ENCODE results near the gene OR51L1.
"Not testable (repeated sequence)": the region's sequence is repeated elsewhere in the genome, so short reads cannot be mapped to it uniquely, and the experiment has no call there.

Gene OR51L1, protein sequence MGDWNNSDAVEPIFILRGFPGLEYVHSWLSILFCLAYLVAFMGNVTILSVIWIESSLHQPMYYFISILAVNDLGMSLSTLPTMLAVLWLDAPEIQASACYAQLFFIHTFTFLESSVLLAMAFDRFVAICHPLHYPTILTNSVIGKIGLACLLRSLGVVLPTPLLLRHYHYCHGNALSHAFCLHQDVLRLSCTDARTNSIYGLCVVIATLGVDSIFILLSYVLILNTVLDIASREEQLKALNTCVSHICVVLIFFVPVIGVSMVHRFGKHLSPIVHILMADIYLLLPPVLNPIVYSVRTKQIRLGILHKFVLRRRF

DNA sequence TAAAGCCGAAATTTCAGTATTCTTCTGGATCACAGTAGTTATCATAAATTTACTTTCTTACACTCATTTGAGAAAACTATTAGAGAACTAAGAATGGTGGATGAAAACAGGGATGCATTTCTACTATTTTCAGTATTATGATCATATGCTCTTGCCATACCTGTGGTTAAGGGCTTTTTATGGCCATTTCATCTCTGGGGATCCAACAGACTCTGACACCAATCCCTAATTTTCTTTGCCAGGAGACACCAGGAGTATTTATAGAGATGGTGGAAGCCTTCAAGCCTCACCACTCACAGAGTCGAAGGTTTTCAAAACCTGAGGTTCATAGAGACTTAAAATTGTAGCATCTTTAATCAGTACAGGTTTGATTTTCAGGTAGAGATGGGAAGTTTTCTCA is at the start of gene OR51L1:
TSS of gene OR51L1 (plus strand) at position 301 of the 400 bp plus-strand sequence. CDS start 4,132 bp downstream, outside the sequence.
- in situ Hi-C loops (cut with HindIII; ENCODE audit: low pct_unique_long_range_greater_than_20kb, low sequenced_read_pairs), result no loop called here
- no peak for DNase-seq (ENCODE audit: low read depth in 1 of 2, low spot score in 1 of 2)
- TF ChIP-seq JUND (IDR thresholded peaks at IDR 0.05; ENCODE audit: low read depth), result no peak

DNA sequence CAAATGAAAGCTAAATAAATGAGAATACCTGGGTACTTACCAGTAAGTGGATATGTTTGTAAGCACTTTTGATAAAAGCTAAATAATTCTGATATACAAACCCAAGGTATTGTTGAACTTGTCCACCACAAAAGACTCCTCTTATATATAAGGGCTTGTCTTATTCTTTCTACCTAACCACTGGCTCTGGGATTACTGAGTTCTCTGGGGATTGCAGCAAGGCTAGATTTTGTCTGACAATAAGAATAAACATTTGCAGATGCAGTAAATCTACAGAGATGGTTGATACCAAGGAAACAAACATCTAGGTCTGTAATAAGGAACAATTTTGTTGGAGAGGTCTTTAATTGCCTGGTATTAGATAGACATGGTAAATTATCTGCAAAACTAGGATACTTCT is 47.1 kb upstream of the OR51L1 start, which contains the start of gene OR51A4:
TSS of gene OR51A4 (minus strand) at position 101 of the 400 bp plus-strand sequence. CDS start 505 bp downstream, outside the sequence.
- no peak for TF ChIP-seq JUND (IDR thresholded peaks at IDR 0.05; ENCODE audit: low read depth)

DNA sequence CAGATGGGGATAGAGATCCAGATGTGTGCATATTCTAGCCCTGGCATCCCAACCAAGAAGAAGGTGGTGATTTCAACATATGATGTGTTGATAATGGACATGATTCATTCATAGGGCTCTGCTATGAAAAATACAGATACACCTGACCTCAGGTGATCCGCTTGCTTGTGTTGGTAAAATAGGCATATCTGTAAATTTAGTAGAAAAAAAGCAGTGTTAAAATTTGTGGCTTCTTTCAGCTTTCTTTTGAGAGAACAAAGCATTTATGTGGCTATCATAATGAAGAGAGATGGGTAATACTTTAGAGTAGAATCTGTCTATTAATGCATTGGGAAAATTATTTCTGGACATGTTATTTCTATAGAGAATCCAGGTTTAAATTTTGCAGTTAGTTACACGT is 39.0 kb upstream of the OR51L1 start, which contains the start of gene OR51A2:
TSS of gene OR51A2 (minus strand) at position 101 of the 400 bp plus-strand sequence. CDS start at position 101, 0 bp downstream.
- DNase-seq (ENCODE audit: low read depth in 1 of 2, low spot score in 1 of 2); in situ Hi-C loops (cut with HindIII; ENCODE audit: low pct_unique_long_range_greater_than_20kb, low sequenced_read_pairs): not testable (repeated sequence)

More for the DNA sequence above, 47.1 kb upstream of the OR51L1 start, which contains the start of gene OR51A4:
- no peak for DNase-seq (ENCODE audit: low read depth in 1 of 2, low spot score in 1 of 2)
- in situ Hi-C loops (cut with HindIII; ENCODE audit: low pct_unique_long_range_greater_than_20kb, low sequenced_read_pairs), result no loop called here

DNA sequence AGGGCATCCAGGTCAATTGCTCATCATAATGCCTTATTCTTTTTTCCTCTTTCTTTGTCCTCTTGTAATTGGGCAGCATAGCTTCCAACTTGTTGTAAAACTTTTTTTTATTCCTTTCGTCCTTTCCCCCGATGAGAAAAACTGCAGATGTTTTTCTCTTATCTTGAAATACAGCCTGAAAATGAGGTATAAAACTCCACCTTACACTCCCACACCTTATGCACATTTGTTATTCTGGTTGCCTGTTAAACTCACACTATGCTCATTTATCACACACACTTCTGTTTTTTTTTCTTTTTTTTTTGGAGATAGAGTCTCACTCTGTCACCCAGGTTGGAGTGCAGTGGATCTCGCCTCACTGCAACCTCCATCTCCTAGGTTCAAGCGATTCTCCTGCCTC is 37.3 kb upstream of the OR51L1 start:
- no peak for DNase-seq (ENCODE audit: low read depth in 1 of 2, low spot score in 1 of 2)
- TF ChIP-seq JUND (IDR thresholded peaks at IDR 0.05; ENCODE audit: low read depth), result no peak
- in situ Hi-C loops (cut with HindIII; ENCODE audit: low pct_unique_long_range_greater_than_20kb, low sequenced_read_pairs), result no loop called here

DNA sequence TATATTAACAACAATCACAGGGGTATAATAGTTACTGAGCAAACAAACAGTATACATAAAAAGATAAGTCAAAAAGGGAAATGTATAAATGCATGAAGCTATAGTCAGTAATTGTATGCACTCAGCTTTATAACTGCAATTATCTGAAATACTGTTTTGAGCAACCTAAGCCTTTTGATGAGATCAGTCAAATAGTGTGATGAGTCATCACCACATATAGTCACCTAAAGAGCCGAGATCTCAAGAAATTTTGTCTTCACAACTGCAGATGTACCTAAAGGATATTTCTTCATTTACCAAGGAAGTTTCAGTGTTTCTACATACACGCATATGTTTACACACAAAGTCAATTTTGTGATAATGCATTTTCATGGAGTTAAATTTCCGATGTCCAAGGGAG is 33.8 kb upstream of the OR51L1 start:
- no peak for DNase-seq (ENCODE audit: low read depth in 1 of 2, low spot score in 1 of 2)
- in situ Hi-C loops (cut with HindIII; ENCODE audit: low pct_unique_long_range_greater_than_20kb, low sequenced_read_pairs), result no loop called here
- TF ChIP-seq JUND (IDR thresholded peaks at IDR 0.05; ENCODE audit: low read depth), result no peak

GRCh38 chr11:4962816-4963215 is 31.8 kb upstream of the OR51L1 start:
- in situ Hi-C loops (cut with HindIII; ENCODE audit: low pct_unique_long_range_greater_than_20kb, low sequenced_read_pairs), result no loop called here
- no peak for DNase-seq (ENCODE audit: low read depth in 1 of 2, low spot score in 1 of 2)
- TF ChIP-seq JUND (IDR thresholded peaks at IDR 0.05; ENCODE audit: low read depth), result no peak

DNA sequence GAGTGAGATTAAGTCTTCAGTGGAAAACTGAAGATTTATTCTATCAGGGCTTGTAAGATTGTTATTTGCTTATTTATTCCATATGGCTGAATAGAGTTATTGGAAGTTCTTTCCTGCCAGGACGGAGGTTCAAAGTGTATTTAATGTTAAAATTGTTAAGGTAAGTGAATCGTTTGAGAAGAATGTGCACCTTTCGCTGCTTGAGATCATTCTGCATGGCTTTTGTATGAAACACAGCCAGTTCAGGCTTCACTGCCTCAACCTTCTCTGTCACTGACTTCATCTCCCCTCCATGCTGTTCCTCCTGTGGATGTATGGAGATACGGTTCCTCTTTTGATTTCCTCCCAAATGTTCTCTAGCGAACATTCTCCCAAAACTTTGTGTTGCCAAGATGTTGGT is 19.2 kb upstream of the OR51L1 start:
- no peak for TF ChIP-seq JUND (IDR thresholded peaks at IDR 0.05; ENCODE audit: low read depth)
- no peak for DNase-seq (ENCODE audit: low read depth in 1 of 2, low spot score in 1 of 2)
- in situ Hi-C loops (cut with HindIII; ENCODE audit: low pct_unique_long_range_greater_than_20kb, low sequenced_read_pairs), result no loop called here

DNA sequence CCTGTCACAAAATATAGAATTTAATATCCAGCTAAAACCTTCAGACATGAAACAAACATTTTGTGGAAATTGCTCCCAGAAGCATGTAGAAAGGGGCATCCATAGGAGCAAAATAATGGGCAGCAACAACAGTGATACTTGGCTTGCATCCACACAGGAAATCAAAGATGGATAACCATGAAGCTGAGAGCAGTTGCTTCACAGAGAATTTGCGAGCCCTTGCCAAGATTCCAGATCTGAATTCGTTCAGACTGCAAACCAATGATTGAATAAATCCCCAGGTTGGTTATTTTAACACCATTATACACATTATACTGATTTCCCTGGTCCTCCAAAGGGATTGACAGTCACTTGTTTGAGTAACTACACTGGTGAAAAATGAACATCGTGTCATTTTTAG is 15.6 kb upstream of the OR51L1 start:
- no peak for TF ChIP-seq JUND (IDR thresholded peaks at IDR 0.05; ENCODE audit: low read depth)
- no peak for DNase-seq (ENCODE audit: low read depth in 1 of 2, low spot score in 1 of 2)
- in situ Hi-C loops (cut with HindIII; ENCODE audit: low pct_unique_long_range_greater_than_20kb, low sequenced_read_pairs), result no loop called here

- in situ Hi-C loops (cut with HindIII; ENCODE audit: low pct_unique_long_range_greater_than_20kb, low sequenced_read_pairs), result no loop called here
- no peak for DNase-seq (ENCODE audit: low read depth in 1 of 2, low spot score in 1 of 2)
- TF ChIP-seq JUND (IDR thresholded peaks at IDR 0.05; ENCODE audit: low read depth), result no peak
Measured at GRCh38 chr11:4982678-4983077, 12.0 kb upstream of the OR51L1 start.

DNA sequence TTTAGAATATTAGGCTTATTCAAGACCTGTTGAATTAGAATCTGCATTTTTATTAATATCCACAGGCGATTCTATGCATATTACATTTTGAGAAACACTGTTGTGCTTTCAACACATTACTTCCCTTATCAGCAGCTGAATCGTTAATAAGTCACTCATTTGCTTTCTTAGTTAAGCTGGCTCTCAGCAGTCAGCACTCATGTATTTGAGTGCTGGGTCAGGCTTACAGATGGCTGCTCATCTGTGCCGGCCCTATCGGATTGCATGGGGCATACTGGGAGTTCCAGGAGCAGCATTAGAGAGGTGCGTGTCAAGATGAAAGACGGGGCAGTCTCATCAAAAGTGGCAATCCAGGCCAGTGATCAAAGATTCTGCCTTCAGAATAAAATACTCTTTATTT is 10.8 kb upstream of the OR51L1 start:
- in situ Hi-C loops (cut with HindIII; ENCODE audit: low pct_unique_long_range_greater_than_20kb, low sequenced_read_pairs), result no loop called here
- no peak for DNase-seq (ENCODE audit: low read depth in 1 of 2, low spot score in 1 of 2)
- TF ChIP-seq JUND (IDR thresholded peaks at IDR 0.05; ENCODE audit: low read depth), result no peak

DNA sequence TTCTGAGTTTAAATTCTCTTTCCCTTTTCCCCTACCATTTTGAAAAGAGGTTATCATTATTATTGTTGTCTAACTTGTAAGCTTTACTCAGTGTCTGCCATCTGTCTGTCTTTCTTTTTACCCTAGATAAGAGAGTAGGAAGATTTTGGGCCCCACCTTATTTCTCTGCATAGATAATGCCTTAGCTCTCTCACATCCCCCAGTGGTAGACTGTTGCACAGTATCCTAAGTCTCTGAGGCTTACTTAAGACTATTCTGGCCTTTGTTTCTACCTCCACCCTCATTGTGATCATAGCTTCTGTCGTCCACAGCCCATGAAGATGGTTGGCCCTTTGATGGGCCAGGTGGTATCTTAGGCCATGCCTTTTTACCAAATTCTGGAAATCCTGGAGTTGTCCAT is 3.6 kb upstream of the OR51L1 start:
- no peak for TF ChIP-seq JUND (IDR thresholded peaks at IDR 0.05; ENCODE audit: low read depth)
- in situ Hi-C loops (cut with HindIII; ENCODE audit: low pct_unique_long_range_greater_than_20kb, low sequenced_read_pairs), result no loop called here
- no peak for DNase-seq (ENCODE audit: low read depth in 1 of 2, low spot score in 1 of 2)

GRCh38 chr11:5004424-5005274 is 10.0 kb downstream of the OR51L1 start:
- in situ Hi-C loops (cut with HindIII; ENCODE audit: low pct_unique_long_range_greater_than_20kb, low sequenced_read_pairs), result no loop called here
- TF ChIP-seq JUND (IDR thresholded peaks at IDR 0.05; ENCODE audit: low read depth), result no peak
- DNase-seq (ENCODE audit: low read depth in 1 of 2, low spot score in 1 of 2), result peak; percentile 18 to 65

GRCh38 chr11:5007561-5007960 is 12.9 kb downstream of the OR51L1 start:
- no peak for TF ChIP-seq JUND (IDR thresholded peaks at IDR 0.05; ENCODE audit: low read depth)
- in situ Hi-C loops (cut with HindIII; ENCODE audit: low pct_unique_long_range_greater_than_20kb, low sequenced_read_pairs), result no loop called here
- DNase-seq (ENCODE audit: low read depth in 1 of 2, low spot score in 1 of 2), result no peak

Data from T47D (cell line).